Trophoblast cell (in vitro differentiated cells and primary cell): ENCODE measurements around the gene CENPU.
"Not testable (repeated sequence)": the region's sequence is repeated elsewhere in the genome, so short reads cannot be mapped to it uniquely, and the experiment has no call there.

Experiments used
- DNase-seq, 2 donors: peaks; one replicate each; pipeline ENCODE4 v3.0.0-alpha.2; 2016
- H2AFZ ChIP-seq: 2 replicates; pipeline ENCODE4 v1.6.1; 2013; ENCODE audit warnings: low read length, moderate library complexity, mild to moderate bottlenecking; ENCODE audit not compliant: insufficient read depth, poor library complexity
- H2AK5ac ChIP-seq: 2 replicates; pipeline ENCODE4 v1.6.1; 2013; ENCODE audit warnings: mild to moderate bottlenecking, low read length
- H2BK120ac ChIP-seq: 2 replicates; pipeline ENCODE4 v1.6.1; 2013; ENCODE audit warnings: low read length, mild to moderate bottlenecking, moderate library complexity; ENCODE audit not compliant: insufficient read depth, poor library complexity
- H2BK12ac ChIP-seq: 2 replicates; pipeline ENCODE4 v1.6.1; 2013; ENCODE audit warnings: mild to moderate bottlenecking, low read length, moderate library complexity
- H2BK5ac ChIP-seq: 2 replicates; pipeline ENCODE4 v1.6.1; 2013; ENCODE audit warnings: low read length, low read depth, moderate library complexity, mild to moderate bottlenecking; ENCODE audit not compliant: poor library complexity
- H3K14ac ChIP-seq: 2 replicates; pipeline ENCODE4 v1.6.1; 2013; ENCODE audit warnings: mild to moderate bottlenecking, low read length
- H3K18ac ChIP-seq: 2 replicates; pipeline ENCODE4 v1.6.1; 2013; ENCODE audit warnings: mild to moderate bottlenecking, low read length
- H3K23ac ChIP-seq: 2 replicates; pipeline ENCODE4 v1.6.1; 2013; ENCODE audit warnings: low read length
- H3K27ac ChIP-seq: 2 replicates; pipeline ENCODE4 v1.5.1; 2013; ENCODE audit warnings: low read depth, mild to moderate bottlenecking, inconsistent platforms, low read length, moderate library complexity
- H3K27me3 ChIP-seq: 2 replicates; pipeline ENCODE4 v1.6.1; 2013; ENCODE audit warnings: inconsistent platforms, mild to moderate bottlenecking, low read length, moderate library complexity; ENCODE audit not compliant: insufficient read depth
- H3K36me3 ChIP-seq, 2 experiments: 1 replicate in 1 of 2; 2 replicates in 1 of 2; pipeline ENCODE4 v1.6.1; 2013; ENCODE audit warnings: low read length in 2 of 2, mild to moderate bottlenecking in 2 of 2, moderate library complexity in 1 of 2; ENCODE audit not compliant: insufficient read depth in 2 of 2, control insufficient read depth in 1 of 2
- H3K4ac ChIP-seq: 2 replicates; pipeline ENCODE4 v1.6.1; 2013; ENCODE audit warnings: low read depth, mild to moderate bottlenecking, low read length, moderate library complexity
- H3K4me1 ChIP-seq, 2 experiments: 1 replicate in 1 of 2; 2 replicates in 1 of 2; pipeline ENCODE4 v1.6.1; 2013; ENCODE audit warnings: low read length in 2 of 2, mild to moderate bottlenecking in 2 of 2, moderate library complexity in 1 of 2; ENCODE audit not compliant: insufficient read depth in 2 of 2, control insufficient read depth in 1 of 2
- H3K4me2 ChIP-seq: 2 replicates; pipeline ENCODE4 v1.6.1; 2013; ENCODE audit warnings: inconsistent platforms, mild to moderate bottlenecking, low read length, moderate library complexity
- H3K4me3 ChIP-seq: 2 replicates; pipeline ENCODE4 v1.5.1; 2013; ENCODE audit warnings: mild to moderate bottlenecking, low read depth, low read length, inconsistent platforms
- H3K79me1 ChIP-seq: one replicate; pipeline ENCODE4 v1.6.1; 2013; ENCODE audit warnings: low read length
- H3K79me2 ChIP-seq: 2 replicates; pipeline ENCODE4 v1.6.1; 2013; ENCODE audit warnings: low read length, mild to moderate bottlenecking; ENCODE audit not compliant: control insufficient read depth, insufficient read depth, poor library complexity
- H3K9ac ChIP-seq: 2 replicates; pipeline ENCODE4 v1.6.1; 2013; ENCODE audit warnings: mild to moderate bottlenecking, low read length
- H3K9me3 ChIP-seq: 2 replicates; pipeline ENCODE4 v1.6.1; 2013; ENCODE audit warnings: low read depth, mild to moderate bottlenecking, control low read depth, inconsistent platforms, low read length; ENCODE audit not compliant: insufficient read depth
- H4K12ac ChIP-seq: 2 replicates; pipeline ENCODE4 v1.6.1; 2013; ENCODE audit warnings: low read depth, mild to moderate bottlenecking, low read length, moderate library complexity
- H4K8ac ChIP-seq: 2 replicates; pipeline ENCODE4 v1.6.1; 2013; ENCODE audit warnings: low read depth, mild to moderate bottlenecking, low read length, moderate library complexity
- H4K91ac ChIP-seq: one replicate; pipeline ENCODE4 v1.6.1; 2013; ENCODE audit warnings: low read depth, mild to moderate bottlenecking, low read length, moderate library complexity
- WGBS: extraction: QIAGEN DNeasy Blood & Tissue Kit; methylation state at CpG from one replicate; pipeline ENCODE4 v1.1.7; 2013; ENCODE audit warnings: missing lambda C conversion rate; ENCODE audit not compliant: insufficient read length, insufficient coverage; ENCODE audit errors: extremely low coverage; 5-methylcytosine and 5-hydroxymethylcytosine counted together

The CENPU gene

DNA sequence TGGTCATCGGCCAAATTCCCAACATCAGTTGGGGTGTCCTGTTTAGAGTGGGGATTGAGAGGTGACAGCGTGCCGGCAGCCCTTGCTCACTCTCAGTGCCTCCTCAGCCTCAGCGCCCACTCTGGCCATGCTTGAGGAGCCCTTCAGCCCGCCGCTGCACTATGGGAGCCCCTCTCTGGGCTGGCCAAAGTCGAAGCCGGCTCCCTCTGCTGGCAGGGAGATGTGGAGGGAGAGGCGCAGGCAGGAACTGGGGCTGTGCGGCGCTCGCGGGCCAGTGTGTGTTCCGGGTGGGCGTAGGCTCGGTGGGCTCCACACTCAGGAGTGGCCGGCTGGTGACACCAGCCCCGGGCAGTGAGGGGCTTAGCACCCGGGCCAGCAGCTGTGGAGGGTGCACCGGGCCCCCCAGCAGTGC lies 7.1 kb upstream of the CENPU start:
- H2BK120ac ChIP-seq: no peak overlapping the region
- no peak overlapping the region for H3K4ac ChIP-seq
- H2BK12ac ChIP-seq: no peak overlapping the region
- no peaks in the 10 kb centered on the region for H3K4me1 ChIP-seq
- DNase-seq: no peak
- H2BK5ac ChIP-seq: no peak overlapping the region
- H3K27ac ChIP-seq: no peak overlapping the region
- H3K18ac ChIP-seq: no peak overlapping the region
- peaks cover 9% of the 10 kb centered on the region for H3K9me3 ChIP-seq
- H3K27me3 ChIP-seq: no peaks in the 10 kb centered on the region
- H3K79me1 ChIP-seq: no peaks in the 10 kb centered on the region
- H2AFZ ChIP-seq: no peak overlapping the region
- H3K4me2 ChIP-seq: no peak overlapping the region
- H3K14ac ChIP-seq: no peak overlapping the region
- H4K12ac ChIP-seq: no peak overlapping the region
- H3K36me3 ChIP-seq: no peaks in the 10 kb centered on the region
- no peak overlapping the region for H2AK5ac ChIP-seq
- H4K91ac ChIP-seq: no peak overlapping the region
- no peak overlapping the region for H3K23ac ChIP-seq
- H3K9ac ChIP-seq: no peak overlapping the region
- no peaks in the 10 kb centered on the region for H3K79me2 ChIP-seq
- no peak overlapping the region for H3K4me3 ChIP-seq
- no CpG with 5 or more reads among the region's 20 CpGs for WGBS
- no peak overlapping the region for H4K8ac ChIP-seq

DNA sequence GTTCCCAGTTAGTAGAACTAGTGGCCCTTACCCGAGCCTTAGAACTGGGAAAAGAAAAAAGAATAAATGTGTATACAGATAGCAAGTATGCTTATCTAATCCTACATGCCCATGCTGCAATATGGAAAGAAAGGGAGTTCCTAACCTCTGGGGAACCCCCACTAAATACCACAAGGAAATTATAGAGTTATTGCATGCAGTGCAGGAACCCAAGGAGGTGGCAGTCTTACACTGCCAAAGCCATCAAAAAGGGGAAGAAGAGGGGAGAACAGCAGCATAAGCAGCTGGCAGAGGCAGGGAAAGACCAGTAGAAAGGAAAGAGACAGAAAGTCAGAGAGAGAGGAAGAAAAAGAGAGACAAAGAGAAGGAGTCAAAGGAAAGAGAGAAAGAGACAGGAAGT lies 5.7 kb upstream of the CENPU start:
- DNase-seq, H3K36me3 ChIP-seq, H2BK12ac ChIP-seq, H3K27ac ChIP-seq, H3K79me2 ChIP-seq, H3K27me3 ChIP-seq, H3K14ac ChIP-seq, H3K23ac ChIP-seq, H3K4ac ChIP-seq, H3K9me3 ChIP-seq, H4K91ac ChIP-seq, H3K4me1 ChIP-seq, H2AFZ ChIP-seq, H3K9ac ChIP-seq, H3K4me3 ChIP-seq, H2AK5ac ChIP-seq, H4K8ac ChIP-seq, H3K79me1 ChIP-seq, H4K12ac ChIP-seq, H2BK5ac ChIP-seq, H2BK120ac ChIP-seq, H3K4me2 ChIP-seq, H3K18ac ChIP-seq: not testable (repeated sequence)
- WGBS: no CpG with 5 or more reads among the region's 1 CpG

DNA sequence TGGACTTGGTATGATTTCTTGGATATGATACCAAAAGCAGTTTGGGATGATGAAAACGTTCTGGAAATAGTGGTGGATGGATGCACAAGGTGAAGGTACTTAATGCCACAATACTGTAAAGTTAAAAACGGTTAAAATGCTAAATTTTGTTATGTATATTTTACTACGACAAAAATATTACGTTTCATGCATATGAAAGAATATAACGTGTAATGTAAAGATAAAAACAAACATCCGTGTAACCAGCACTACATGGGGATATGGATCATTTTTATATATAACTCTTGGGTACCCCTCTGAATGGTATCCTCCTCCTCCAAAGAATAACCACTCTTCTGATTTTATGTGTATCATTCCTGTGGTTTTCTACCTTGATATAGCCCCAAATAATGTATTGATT lies 862 bp upstream of the CENPU start:
- H2BK12ac ChIP-seq: no peak overlapping the region

DNA sequence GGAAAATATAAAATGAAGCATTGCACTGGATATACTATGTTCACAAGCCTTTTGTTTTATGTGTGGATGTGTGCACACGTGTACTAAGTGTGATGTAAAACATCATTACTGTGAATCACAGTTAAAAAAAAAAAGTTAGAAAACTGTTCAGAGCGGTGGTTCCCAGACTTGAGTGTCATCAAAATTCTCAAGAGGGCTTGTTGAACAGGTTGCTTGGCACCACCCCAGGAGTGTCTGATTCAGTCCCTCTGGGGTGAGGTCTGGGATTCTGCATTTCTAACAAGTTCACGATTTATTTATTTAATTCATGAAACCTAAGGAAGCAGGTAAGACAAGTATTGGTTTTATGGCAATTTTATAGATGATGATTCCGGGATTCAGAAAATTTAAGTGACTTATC lies 1.8 kb downstream of the CENPU start:
- WGBS: no CpG with 5 or more reads among the region's 4 CpGs

More for the DNA sequence above, 862 bp upstream of the CENPU start:
- Histone ChIP-seq H3K79me1 (peaks cover 2% of the 10 kb centered on the region), H3K4ac (no peak overlapping the region), H3K18ac (no peak overlapping the region), H3K27ac (no peak overlapping the region), H3K9me3 (no peaks in the 10 kb centered on the region), H4K8ac (no peak overlapping the region), H4K12ac (no peak overlapping the region), H3K4me3 (no peak overlapping the region), H3K14ac (no peak overlapping the region), H3K4me1 (no peaks in the 10 kb centered on the region), H2AFZ (no peak overlapping the region), H3K36me3 (peaks cover 0 to 4% of the 10 kb centered on the region in 2 experiments), H3K23ac (no peak overlapping the region), H3K79me2 (no peaks in the 10 kb centered on the region), H3K4me2 (no peak overlapping the region), H2BK120ac (no peak overlapping the region), H3K27me3 (no peaks in the 10 kb centered on the region), H4K91ac (no peak overlapping the region), H2AK5ac (no peak overlapping the region), H2BK5ac (no peak overlapping the region), H3K9ac (no peak overlapping the region)
- DNase-seq: no peak
- no CpG with 5 or more reads among the region's 6 CpGs for WGBS

More for the DNA sequence above, 1.8 kb downstream of the CENPU start:
- H3K23ac ChIP-seq: no peak overlapping the region
- H3K9me3 ChIP-seq: no peaks in the 10 kb centered on the region
- no peak overlapping the region for H2BK120ac ChIP-seq
- H2AK5ac ChIP-seq: no peak overlapping the region
- no peaks in the 10 kb centered on the region for H3K27me3 ChIP-seq
- peak in 1 of 2 donors; percentile 19 for DNase-seq
- H3K36me3 ChIP-seq: peaks cover 2 to 7% of the 10 kb centered on the region in 2 experiments
- H3K4ac ChIP-seq: no peak overlapping the region
- H3K9ac ChIP-seq: no peak overlapping the region
- no peak overlapping the region for H4K12ac ChIP-seq
- no peaks in the 10 kb centered on the region for H3K4me1 ChIP-seq
- no peak overlapping the region for H2AFZ ChIP-seq
- no peaks in the 10 kb centered on the region for H3K79me2 ChIP-seq
- no peak overlapping the region for H3K27ac ChIP-seq
- no peak overlapping the region for H2BK12ac ChIP-seq
- H3K4me3 ChIP-seq: no peak overlapping the region
- no peak overlapping the region for H3K4me2 ChIP-seq
- H4K91ac ChIP-seq: no peak overlapping the region
- no peak overlapping the region for H4K8ac ChIP-seq
- H3K18ac ChIP-seq: no peak overlapping the region
- H3K14ac ChIP-seq: no peak overlapping the region
- peaks cover 2% of the 10 kb centered on the region for H3K79me1 ChIP-seq
- H2BK5ac ChIP-seq: no peak overlapping the region
